ENCODE data around the gene ITGAE. TPM values are rescaled to one million over a fixed set of nuclear protein-coding genes. Genes with fewer than 3 reads are reported as not detected.
"Not testable (repeated sequence)": the region's sequence is repeated elsewhere in the genome, so short reads cannot be mapped to it uniquely, and the experiment has no call there.

The ITGAE gene, protein sequence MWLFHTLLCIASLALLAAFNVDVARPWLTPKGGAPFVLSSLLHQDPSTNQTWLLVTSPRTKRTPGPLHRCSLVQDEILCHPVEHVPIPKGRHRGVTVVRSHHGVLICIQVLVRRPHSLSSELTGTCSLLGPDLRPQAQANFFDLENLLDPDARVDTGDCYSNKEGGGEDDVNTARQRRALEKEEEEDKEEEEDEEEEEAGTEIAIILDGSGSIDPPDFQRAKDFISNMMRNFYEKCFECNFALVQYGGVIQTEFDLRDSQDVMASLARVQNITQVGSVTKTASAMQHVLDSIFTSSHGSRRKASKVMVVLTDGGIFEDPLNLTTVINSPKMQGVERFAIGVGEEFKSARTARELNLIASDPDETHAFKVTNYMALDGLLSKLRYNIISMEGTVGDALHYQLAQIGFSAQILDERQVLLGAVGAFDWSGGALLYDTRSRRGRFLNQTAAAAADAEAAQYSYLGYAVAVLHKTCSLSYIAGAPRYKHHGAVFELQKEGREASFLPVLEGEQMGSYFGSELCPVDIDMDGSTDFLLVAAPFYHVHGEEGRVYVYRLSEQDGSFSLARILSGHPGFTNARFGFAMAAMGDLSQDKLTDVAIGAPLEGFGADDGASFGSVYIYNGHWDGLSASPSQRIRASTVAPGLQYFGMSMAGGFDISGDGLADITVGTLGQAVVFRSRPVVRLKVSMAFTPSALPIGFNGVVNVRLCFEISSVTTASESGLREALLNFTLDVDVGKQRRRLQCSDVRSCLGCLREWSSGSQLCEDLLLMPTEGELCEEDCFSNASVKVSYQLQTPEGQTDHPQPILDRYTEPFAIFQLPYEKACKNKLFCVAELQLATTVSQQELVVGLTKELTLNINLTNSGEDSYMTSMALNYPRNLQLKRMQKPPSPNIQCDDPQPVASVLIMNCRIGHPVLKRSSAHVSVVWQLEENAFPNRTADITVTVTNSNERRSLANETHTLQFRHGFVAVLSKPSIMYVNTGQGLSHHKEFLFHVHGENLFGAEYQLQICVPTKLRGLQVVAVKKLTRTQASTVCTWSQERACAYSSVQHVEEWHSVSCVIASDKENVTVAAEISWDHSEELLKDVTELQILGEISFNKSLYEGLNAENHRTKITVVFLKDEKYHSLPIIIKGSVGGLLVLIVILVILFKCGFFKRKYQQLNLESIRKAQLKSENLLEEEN
- total RNA-seq (2014; rRNA removed; shearing (Covaris generic)): 45.8 and 49.0 TPM in 2 replicates
- 32.0 and 44.9 TPM in 2 replicates for polyA plus RNA-seq (2015; cell fraction: cytosol; rRNA removed)
- 11.7 and 32.5 TPM in 2 replicates for polyA plus RNA-seq (2015; cell fraction: nucleus; rRNA removed)

DNA sequence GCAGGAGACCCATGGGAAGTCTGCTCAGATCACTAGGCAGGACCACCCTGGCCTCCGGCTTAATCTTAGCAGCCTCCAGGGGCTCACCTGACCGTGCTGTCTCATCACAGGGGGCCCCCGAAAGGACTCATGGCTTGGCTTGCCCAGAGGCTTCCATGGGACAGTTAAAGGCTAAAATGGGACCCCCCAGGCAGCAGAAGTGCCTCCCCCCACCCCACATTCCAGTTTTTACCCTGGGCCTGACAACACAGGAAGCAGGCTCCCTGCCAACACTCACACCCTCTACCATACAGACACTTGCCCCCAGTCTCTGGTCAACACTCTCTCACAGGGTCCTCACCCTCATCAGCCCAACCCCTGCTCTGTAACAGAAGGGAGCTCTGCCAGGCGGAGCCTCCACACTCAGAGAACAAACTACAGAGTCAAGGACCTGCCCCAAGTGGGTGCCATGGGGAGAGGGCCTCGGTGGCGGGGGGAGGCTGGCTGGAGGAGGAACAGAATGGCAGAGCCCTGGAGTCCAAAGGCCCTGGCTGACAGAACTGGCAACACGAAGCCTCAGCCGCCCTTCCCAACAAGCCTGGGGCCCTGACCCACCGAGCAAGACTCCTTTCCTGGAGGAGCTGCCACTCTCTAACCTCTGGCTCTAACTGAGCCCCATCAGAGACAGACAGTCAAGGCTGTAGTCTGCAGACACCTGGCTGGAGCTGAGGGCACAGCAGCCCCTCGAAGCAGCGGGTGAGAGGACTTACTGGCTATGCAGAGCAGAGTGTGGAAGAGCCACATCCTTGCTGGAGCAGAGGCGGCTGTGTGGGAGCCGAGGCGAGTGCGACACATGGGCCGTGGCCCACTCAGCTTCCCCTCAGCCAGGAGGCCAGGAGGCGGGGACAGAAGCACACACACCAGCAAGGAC lies at the start of gene ITGAE:
Gene ITGAE (minus strand): TSS at position 827 of the 910 bp plus-strand sequence. CDS start 44 bp downstream, at position 783.
- no peak for DNase-seq (ENCODE audit: low read depth, low spot score)
- in situ Hi-C loops (cut with HindIII; ENCODE audit: low pct_unique_long_range_greater_than_20kb, low sequenced_read_pairs): no loop called here

DNA sequence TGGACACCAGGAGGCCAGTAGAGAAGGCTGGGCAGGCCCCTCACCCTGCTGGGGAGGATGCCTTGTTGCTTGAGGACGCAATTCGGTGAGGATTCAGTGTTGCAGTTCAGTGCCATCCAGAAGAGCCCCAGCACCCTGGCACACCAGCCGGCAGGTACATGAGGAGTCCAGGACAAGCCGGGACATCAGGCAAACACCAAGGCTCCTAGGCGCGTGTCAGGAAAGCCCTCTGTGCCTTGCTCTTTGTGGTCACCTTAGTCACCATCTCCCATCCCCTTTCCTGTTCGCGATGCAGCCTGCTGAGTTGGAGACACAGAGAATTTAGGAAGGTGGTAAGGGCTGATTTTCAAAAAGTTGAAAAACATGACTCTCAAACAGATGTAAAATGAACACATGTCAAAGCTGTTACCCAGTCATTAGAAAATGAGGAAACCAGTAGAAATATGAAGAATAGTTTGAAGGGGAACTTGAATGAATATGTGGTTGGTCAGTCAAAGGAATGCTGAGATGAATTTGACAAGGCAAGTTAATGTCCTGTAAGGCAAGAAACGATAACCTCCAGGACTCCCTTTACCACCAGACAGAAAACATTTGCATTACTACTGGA lies 47.3 kb upstream of the ITGAE start:
- in situ Hi-C loops (cut with HindIII; ENCODE audit: low pct_unique_long_range_greater_than_20kb, low sequenced_read_pairs): no loop called here
- DNase-seq (ENCODE audit: low read depth, low spot score): no peak

DNA sequence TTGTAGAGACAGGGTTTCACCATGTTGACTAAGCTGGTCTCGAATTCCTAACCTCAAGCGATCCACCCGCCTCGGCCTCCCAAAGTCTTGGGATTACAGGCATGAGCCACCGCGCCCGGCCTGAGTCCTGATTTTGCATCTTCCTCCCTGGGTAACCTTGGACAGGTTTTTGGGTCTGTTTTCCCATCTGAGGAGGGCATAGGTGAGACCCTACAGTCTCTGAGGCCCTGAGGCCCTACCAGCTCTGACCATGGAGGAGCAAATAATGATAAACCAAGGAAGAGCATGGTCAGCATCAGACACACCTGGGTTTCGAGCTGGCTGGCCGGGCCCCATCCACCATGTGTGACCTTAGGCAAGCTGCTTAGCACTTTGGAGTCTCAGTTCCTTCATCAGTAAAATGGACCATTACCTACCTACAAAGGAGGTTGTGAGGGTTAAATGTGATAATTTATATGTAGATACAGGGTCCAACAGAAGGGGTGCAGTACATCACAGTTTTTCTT lies 46.2 kb upstream of the ITGAE start:
- in situ Hi-C loops (cut with HindIII; ENCODE audit: low pct_unique_long_range_greater_than_20kb, low sequenced_read_pairs): no loop called here
- no peak for DNase-seq (ENCODE audit: low read depth, low spot score)

DNA sequence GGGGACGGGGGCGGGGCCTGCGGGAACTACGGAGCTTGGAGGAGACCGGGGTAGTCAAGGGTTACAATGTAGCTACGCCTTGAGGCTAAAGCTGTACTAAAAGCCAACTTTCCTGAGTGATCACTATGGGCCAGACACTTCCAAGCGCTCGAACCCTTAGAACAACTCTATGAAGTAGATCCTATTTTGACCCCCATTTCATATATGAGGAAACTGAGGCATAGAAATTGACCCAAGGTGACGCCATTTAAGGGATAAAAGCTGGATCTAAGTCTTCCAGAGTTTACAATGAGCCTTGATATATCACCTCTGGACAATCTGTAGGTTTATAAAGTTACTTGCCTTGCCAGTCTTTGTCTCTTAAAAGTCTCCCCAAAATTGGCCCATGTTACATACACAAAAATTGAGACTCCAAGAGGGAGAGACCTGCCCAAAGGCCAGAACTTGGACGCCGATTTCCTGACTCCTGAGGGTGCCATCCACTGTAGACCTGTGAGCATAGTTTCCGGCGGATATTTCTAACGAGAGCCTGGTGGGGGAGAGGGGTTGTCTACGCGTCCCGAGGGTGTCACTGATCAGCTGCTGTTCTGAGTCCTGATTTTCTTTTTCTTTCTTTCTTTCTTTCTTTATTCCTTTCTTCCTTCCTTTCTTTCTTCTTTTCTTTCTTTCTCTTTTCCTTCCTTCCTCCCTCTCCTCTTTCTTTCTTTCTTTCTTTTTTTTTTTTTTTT lies 45.6 kb upstream of the ITGAE start:
- DNase-seq (ENCODE audit: low read depth, low spot score): no peak
- in situ Hi-C loops (cut with HindIII; ENCODE audit: low pct_unique_long_range_greater_than_20kb, low sequenced_read_pairs): no loop called here

DNA sequence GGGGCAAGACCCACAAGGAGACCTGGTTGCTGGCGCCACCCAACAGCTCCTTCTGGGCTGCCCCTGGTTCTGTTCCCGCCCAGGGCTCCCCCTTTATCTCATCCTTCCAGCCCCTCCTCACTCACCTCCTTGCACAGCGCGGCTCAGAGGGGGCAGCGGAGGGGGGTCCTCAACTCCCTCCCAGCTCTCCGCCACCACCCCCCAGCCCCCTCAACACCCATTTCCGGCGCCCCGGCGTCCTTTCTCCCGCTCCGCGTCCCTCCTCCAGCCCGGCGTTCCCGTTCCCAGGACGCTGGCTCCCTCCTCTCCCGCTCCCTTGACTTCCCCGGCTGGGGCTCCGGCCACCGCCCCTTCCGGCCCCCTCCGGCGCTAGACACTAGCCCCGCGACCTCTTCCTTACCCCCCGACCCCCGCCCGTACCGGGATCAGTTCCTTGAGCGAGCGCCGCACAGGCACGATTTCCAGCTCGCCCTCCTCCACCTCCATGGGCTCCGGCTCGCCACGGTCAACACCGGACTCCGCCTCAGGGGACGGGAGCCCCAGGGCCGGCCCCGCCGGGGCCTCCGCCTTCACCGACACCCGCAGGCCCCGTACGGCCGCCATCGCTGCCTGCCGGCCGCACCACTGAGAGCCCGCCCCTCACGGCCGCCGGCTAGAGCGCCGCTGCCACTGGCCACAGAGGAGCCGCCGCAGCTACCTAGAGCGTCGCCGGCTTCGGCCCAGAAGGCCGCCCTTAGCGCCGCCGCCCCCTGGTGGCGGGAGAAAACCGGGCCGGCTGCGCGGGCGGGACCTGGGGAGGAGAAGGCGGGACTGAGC lies 44.8 kb upstream of the ITGAE start, which contains the start of gene NCBP3:
Gene NCBP3 (minus strand): TSS at position 626 of the 816 bp plus-strand sequence. CDS start 23 bp downstream, at position 603.
- DNase-seq (ENCODE audit: low read depth, low spot score): peak; percentile 92
- in situ Hi-C loops (cut with HindIII; ENCODE audit: low pct_unique_long_range_greater_than_20kb, low sequenced_read_pairs): no loop called here

DNA sequence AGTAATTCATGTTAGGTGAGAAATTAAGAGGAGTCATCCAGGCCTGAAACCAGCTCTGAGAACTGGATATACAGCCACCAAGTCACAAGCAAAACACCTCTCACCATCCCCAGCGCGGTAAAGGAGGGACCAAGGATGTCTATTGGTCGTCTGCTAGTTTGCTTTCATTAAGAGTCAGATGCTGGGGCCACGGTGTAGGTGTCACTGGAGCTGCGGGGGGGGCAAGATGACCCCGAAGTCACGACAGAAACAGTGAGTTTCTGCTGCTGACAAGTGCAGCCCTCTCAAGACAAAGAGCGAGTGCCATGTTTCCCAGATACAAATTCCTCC lies 44.3 kb upstream of the ITGAE start:
- in situ Hi-C loops (cut with HindIII; ENCODE audit: low pct_unique_long_range_greater_than_20kb, low sequenced_read_pairs): no loop called here
- DNase-seq (ENCODE audit: low read depth, low spot score): no peak

DNA sequence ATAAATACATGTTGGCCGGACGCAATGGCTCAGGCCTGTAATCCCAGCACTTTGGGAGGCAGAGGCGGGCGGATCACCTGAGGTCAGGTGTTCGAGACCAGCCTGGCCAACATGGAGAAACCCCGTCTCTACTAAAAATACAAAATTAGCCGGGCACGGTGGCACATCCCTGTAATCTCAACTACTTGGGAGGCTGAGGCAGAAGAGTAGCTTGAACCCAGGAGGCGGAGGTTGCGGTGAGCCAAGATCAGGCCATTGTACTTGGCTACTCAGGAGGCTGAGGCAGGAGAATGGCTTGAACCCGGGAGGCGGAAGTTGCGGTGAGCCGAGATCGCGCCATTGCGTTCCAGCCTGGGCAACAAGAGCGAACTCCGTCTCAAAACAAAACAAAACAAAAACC lies 43.6 kb upstream of the ITGAE start:
- in situ Hi-C loops (cut with HindIII; ENCODE audit: low pct_unique_long_range_greater_than_20kb, low sequenced_read_pairs); DNase-seq (ENCODE audit: low read depth, low spot score): not testable (repeated sequence)

DNA sequence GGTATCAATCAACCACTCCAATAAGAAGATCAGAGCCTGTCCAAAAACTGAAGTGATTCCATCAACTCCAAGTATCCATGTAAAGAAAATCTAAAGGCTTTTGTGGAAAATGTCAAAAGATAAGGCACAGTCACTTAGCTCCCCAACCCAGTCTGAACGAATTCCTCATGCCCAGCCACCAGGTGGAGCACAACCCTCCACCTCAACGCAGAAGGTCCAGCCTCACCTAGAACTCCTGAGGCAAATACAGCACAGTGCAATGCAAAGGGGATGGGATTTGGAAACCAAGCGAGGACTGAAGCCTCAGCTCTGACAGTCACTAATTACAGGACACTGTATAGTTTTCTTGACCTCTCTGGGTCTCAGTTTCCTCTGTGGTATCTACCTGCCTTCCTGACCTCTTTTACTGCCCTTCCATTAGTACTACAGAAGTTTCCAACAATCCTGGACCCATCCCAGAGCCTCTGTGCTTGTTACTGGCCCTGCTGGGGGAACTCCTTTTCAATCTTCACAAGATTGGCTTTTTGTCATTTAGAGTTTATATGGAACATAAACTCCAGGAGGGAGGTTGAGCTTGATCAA lies 43.0 kb upstream of the ITGAE start:
- in situ Hi-C loops (cut with HindIII; ENCODE audit: low pct_unique_long_range_greater_than_20kb, low sequenced_read_pairs): no loop called here
- DNase-seq (ENCODE audit: low read depth, low spot score): peak; percentile 58

DNA sequence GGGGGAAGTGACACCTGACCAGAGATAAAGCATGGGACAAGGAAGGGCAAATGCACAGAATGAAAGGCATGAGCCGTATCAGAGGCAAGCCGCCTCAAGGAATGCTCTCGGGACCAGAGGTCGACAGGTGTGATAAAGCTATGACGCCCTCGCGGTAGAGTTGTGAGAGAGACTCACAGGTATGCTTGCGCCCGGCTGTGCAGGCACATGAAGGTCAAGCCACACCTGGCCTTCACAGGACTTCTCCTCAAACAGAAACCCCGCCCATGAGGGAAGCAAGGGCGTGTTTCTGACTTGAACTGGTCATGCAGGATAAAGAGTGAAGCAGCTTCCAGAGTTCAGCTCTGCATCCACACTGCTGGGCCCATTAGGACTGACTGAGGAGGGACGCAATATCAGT lies 37.2 kb upstream of the ITGAE start:
- in situ Hi-C loops (cut with HindIII; ENCODE audit: low pct_unique_long_range_greater_than_20kb, low sequenced_read_pairs): no loop called here
- no peak for DNase-seq (ENCODE audit: low read depth, low spot score)

DNA sequence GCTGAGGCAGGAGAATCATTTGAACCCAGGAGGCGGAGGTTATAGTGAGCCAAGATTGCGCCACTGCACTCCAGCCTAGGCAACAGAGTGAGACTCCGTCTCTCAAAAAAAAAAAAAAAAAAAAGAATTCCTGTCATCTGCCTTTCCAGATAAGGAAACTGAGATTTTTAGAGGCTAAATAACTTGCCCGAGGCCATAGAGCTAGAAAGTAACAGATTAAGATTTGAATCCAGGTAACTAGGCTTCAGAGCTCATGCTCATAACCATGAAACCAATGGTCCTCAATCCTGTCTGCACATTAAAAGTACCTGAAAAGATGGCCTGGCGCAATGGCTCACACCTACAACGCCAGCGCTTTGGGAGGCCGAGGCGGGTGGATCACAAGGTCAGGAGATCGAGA lies 35.6 kb upstream of the ITGAE start:
- no peak for DNase-seq (ENCODE audit: low read depth, low spot score)
- in situ Hi-C loops (cut with HindIII; ENCODE audit: low pct_unique_long_range_greater_than_20kb, low sequenced_read_pairs): no loop called here

DNA sequence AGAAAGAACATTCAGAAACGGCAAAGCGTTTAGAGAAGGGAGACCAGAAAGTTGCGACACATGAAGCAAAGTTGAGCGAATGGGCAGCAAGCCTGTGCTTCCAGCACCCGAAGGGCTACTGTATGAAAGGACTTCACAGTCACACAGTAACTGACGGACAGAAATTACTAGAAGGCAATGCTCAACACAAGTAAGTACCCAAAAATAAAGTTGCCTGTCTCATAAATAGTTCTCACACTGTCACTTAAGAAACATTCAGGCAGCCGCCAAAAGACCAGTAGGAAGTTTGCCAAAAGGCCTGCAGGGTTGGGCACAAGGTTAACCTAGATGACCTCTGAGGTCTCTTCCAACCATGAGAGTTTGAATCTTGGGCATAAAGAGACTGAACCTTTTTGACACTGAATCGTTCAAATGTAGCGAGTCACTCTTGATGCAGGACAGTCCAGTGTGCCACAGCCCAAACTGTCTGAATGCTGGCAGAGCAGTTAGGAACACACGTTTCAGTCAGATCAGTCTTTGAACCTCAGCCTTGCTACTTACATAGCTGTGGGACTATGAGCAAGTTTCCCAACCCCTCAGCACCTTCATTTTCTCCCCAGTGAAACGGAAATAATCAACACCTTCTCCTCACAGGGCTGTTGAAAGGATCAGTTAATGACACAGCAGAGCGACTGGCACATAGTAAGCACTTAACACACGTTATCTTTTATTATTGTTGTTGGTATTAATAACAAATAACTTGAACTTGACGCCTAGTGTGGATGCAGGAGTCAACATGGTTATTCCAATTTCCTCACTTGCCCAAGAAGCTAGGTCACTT lies 34.6 kb upstream of the ITGAE start:
- DNase-seq (ENCODE audit: low read depth, low spot score): no peak

DNA sequence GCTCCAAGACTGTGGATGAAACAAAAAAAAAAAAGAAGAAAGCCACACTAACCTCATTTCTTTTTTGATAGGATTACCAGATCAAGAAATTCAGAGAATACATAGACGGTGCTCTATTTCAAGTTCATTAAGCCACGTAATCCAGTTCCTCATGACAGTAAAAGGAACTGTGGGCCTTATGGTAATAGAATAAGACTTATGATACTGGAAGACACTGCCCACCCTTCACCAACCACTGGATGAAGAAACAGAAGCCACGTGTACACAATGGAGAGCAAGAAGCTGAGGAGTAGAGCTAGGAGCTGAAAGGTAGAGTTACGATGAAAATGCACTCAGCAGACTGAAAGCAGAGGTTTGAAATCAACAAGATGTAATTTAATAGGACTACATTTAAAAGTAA lies 33.8 kb upstream of the ITGAE start:
- no peak for DNase-seq (ENCODE audit: low read depth, low spot score)
- in situ Hi-C loops (cut with HindIII; ENCODE audit: low pct_unique_long_range_greater_than_20kb, low sequenced_read_pairs): no loop called here

More for the DNA sequence above, 34.6 kb upstream of the ITGAE start:
- in situ Hi-C loops (cut with HindIII; ENCODE audit: low pct_unique_long_range_greater_than_20kb, low sequenced_read_pairs): no loop called here

DNA sequence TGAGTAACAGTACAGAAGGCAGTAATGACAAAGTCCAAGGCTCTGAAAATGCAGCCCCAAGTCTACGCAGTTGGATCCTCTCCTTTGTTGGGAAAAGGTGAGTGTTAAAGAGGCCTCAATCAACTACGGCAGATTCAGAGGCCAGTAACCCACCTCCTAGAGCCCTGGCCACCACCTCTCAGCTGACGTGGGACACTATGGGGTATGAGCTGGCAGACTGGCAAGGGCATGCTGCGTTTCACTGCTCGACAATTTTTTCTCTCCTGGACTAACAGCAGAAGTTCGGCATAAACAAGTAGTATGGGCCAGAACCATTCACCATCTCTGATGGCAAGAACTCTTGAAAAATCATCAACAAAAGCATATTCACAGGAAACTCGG lies 27.9 kb upstream of the ITGAE start:
- DNase-seq (ENCODE audit: low read depth, low spot score): no peak
- in situ Hi-C loops (cut with HindIII; ENCODE audit: low pct_unique_long_range_greater_than_20kb, low sequenced_read_pairs): no loop called here

Data from SK-MEL-5 (cell line).